Measurements from ENCODE around the gene PCTP.

DNA sequence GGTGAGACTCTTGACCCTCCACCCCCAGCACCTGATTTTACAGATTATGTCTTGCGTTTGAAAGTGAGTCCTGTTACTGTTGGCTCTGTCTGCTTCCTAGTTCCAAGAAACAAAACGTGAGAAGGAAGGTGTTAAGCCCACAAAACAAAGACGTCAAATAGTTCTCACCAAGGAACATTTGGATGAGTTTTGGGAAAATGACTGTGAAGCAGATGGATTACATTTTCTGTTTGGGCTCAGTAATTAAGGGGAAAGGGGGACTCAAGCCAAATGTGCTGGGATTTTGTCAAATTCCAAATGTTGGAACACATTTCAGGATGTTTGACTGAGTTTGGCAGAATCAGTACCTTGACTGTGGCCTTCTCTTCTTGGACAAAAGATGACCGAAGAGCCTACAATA is 71.2 kb downstream of the PCTP start:
- TF ChIP-seq, protein P1, sequence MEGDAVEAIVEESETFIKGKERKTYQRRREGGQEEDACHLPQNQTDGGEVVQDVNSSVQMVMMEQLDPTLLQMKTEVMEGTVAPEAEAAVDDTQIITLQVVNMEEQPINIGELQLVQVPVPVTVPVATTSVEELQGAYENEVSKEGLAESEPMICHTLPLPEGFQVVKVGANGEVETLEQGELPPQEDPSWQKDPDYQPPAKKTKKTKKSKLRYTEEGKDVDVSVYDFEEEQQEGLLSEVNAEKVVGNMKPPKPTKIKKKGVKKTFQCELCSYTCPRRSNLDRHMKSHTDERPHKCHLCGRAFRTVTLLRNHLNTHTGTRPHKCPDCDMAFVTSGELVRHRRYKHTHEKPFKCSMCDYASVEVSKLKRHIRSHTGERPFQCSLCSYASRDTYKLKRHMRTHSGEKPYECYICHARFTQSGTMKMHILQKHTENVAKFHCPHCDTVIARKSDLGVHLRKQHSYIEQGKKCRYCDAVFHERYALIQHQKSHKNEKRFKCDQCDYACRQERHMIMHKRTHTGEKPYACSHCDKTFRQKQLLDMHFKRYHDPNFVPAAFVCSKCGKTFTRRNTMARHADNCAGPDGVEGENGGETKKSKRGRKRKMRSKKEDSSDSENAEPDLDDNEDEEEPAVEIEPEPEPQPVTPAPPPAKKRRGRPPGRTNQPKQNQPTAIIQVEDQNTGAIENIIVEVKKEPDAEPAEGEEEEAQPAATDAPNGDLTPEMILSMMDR (IDR thresholded peaks at IDR 0.05 in 4 of 5, conservative IDR thresholded peaks at IDR 0.05 in 1 of 5), result no peak
- no peak for TF ChIP-seq POLR2A (IDR thresholded peaks at IDR 0.05)

Data from gastrocnemius medialis (tissue), 4 donors.